H1 (cell line): ENCODE data around the gene CCDC107. TPM values are rescaled to one million over a fixed set of nuclear protein-coding genes. Genes with fewer than 3 reads are reported as not detected.

Experiments used
- ATF2 ChIP-seq: IDR thresholded peaks from 2 replicates; pipeline ENCODE4 v1.6.1; 2012; ENCODE audit warnings: low read length, inconsistent platforms
- CTCF ChIP-seq, 3 experiments: IDR thresholded peaks; 1 replicate in 2 of 3; 2 replicates in 1 of 3; pipeline versions ENCODE4 v1.5.1 to v1.6.1; 2011; ENCODE audit warnings: low read length in 3 of 3, mild to moderate bottlenecking in 3 of 3, inconsistent platforms in 2 of 3, low read depth in 1 of 3, moderate library complexity in 1 of 3; ENCODE audit not compliant: insufficient read depth in 1 of 3; ENCODE audit errors: control extremely low read depth in 1 of 3
- HDAC6 ChIP-seq: IDR thresholded peaks from one replicate; pipeline ENCODE4 v1.7.1; 2012; ENCODE audit warnings: low read depth, mild to moderate bottlenecking, inconsistent platforms, low read length, moderate library complexity
- RBBP5 ChIP-seq: IDR thresholded peaks from 2 replicates; pipeline ENCODE4 v1.7.1; 2012; ENCODE audit warnings: low read depth, mild to moderate bottlenecking, inconsistent platforms, low read length, moderate library complexity, borderline replicate concordance
- SIN3A ChIP-seq, 2 experiments: IDR thresholded peaks in 1 of 2; conservative IDR thresholded peaks in 1 of 2; 2 replicates each; pipeline ENCODE4 v1.6.1; 2011 to 2012; ENCODE audit warnings: low read length in 2 of 2, improper control_type of control experiment in 1 of 2, low read depth in 1 of 2, mild to moderate bottlenecking in 1 of 2
- TCF12 ChIP-seq: IDR thresholded peaks from 2 replicates; pipeline ENCODE4 v1.6.1; 2011; ENCODE audit warnings: low read depth, mild to moderate bottlenecking, low read length
- USF2 ChIP-seq: IDR thresholded peaks from 2 replicates; pipeline ENCODE4 v1.6.1; 2011; ENCODE audit warnings: low read length, improper control_type of control experiment
- polyA plus RNA-seq, 7 experiments: library from polyadenylated mRNA; depleted of rRNA in 3 of 7; stranded (reverse) in 5 of 7; unstranded in 2 of 7; fragments of >200 nt in 5 of 7; fragments of 200-250 nt in 2 of 7; gene quantifications; 1 replicate in 5 of 7; 2 replicates in 1 of 7; 4 replicates in 1 of 7; pipeline versions ENCODE4 v1.2.1 to v1.2.3, GENCODE V29; 2011 to 2013; ENCODE audit warnings: missing spikeins in 2 of 7, mixed read lengths in 2 of 7
- total RNA-seq: library from RNA; stranded (reverse); fragmentation: NEBNext Ultra II Directional; extraction: Animal tissue kit (Norgen Biotek cat#: 25700); gene quantifications from 2 replicates; pipeline ENCODE4 v1.2.1, GENCODE V29; 2021

The CCDC107 gene
- total and polyA plus RNA-seq, 2 of the 8 experiments (the other 6 are each of a cell fraction or from before 2014, with no cell fraction given): 8.2 to 9.0 TPM

- TF ChIP-seq CTCF (IDR thresholded peaks at IDR 0.05; ENCODE audit: control extremely low read depth in 1 of 3, insufficient read depth in 1 of 3, low read depth in 1 of 3, low read length in 3 of 3): peak; percentile 26 to 40 (median 26); a peak in 2 of 4 replicates
- no peak; a peak in 1 of 4 replicates for TF ChIP-seq SIN3A (conservative IDR thresholded peaks at IDR 0.05 in 1 of 2, IDR thresholded peaks at IDR 0.05 in 1 of 2; ENCODE audit: low read depth in 1 of 2, low read length in 2 of 2)
- no peak for TF ChIP-seq HDAC6
- TF ChIP-seq RBBP5: no peak
- no peak for TF ChIP-seq USF2
- no peak for TF ChIP-seq TCF12
- TF ChIP-seq ATF2: 0 out of 2 replicates have a peak, but pooled peaks have one; percentile 19
Measured at GRCh38 chr9:35646153-35646532, 11.9 kb upstream of the CCDC107 start (continued).
